Gastroesophageal sphincter (tissue), 4 donors: ENCODE data around the gene AKR1B1. TPM values are rescaled to one million over a fixed set of nuclear protein-coding genes. Genes with fewer than 3 reads are reported as not detected.

Experiments used
- ATAC-seq: fragments of 150-250 bp; one replicate; pipeline ENCODE4 v1.9.1; 2016; ENCODE audit warnings: mild to moderate bottlenecking, moderate library complexity
- H3K27ac ChIP-seq, 4 donors: fragments of 200-600 bp; sonication (generic) in 3 of 4; 1 replicate in 3 of 4; 2 replicates in 1 of 4; pipeline ENCODE4 v1.5.1; 2016 to 2019
- H3K27me3 ChIP-seq: fragments of 200-600 bp; sonication (generic); one replicate; pipeline ENCODE4 v1.5.1; 2019
- H3K36me3 ChIP-seq, 2 donors: fragments of 200-600 bp; sonication (generic); one replicate each; pipeline ENCODE4 v1.5.1; 2019; ENCODE audit warnings: control low read depth in 1 of 2
- H3K4me1 ChIP-seq, 3 donors: fragments of 200-600 bp; sonication (generic); 1 replicate in 2 of 3; 2 replicates in 1 of 3; pipeline ENCODE4 v1.5.1; 2016 to 2019; ENCODE audit warnings: control low read depth in 2 of 3
- H3K4me3 ChIP-seq, 2 donors: fragments of 200-600 bp; sonication (generic); one replicate each; pipeline ENCODE4 v1.5.1; 2019; ENCODE audit warnings: mild to moderate bottlenecking in 1 of 2, moderate library complexity in 1 of 2
- H3K9me3 ChIP-seq, 3 donors: fragments of 200-600 bp; sonication (generic); one replicate each; pipeline ENCODE4 v1.5.1; 2017 to 2019; ENCODE audit warnings: control low read depth in 2 of 3
- EP300 ChIP-seq: sonication (generic); formaldehyde crosslinking; IDR thresholded peaks from one replicate; pipeline ENCODE4 v1.6.1; 2017; ENCODE audit warnings: antibody characterized with exemption, mild to moderate bottlenecking
- POLR2A ChIP-seq, 2 donors: fragments of 450-650 bp; IDR thresholded peaks; one replicate each; pipeline ENCODE4 v1.6.1; 2017; ENCODE audit warnings: antibody characterized with exemption in 2 of 2, mild to moderate bottlenecking in 2 of 2, moderate library complexity in 1 of 2
- POLR2AphosphoS5 ChIP-seq: sonication (generic); formaldehyde crosslinking; IDR thresholded peaks from one replicate; pipeline ENCODE4 v1.6.1; 2017; ENCODE audit warnings: antibody characterized with exemption
- WGBS, 2 donors: methylation state at CpG; one replicate each; pipeline ENCODE4 v1.1.5; 2018; ENCODE audit warnings: low coverage in 1 of 2; 5-methylcytosine and 5-hydroxymethylcytosine counted together
- total RNA-seq, 4 donors: library from RNA; depleted of rRNA; stranded (reverse); fragments of >200 nt; gene quantifications; one replicate each; pipeline ENCODE4 v1.1.0, GENCODE V29; 2016
- TF ChIP-seq, protein P1 (sequence below), 4 experiments: fragments of 200-600 bp in 2 of 4; fragments of 450-650 bp in 2 of 4; sonication (generic) in 1 of 4; IDR thresholded peaks; one replicate each; pipeline ENCODE4 v1.5.1; 2017 to 2019; ENCODE audit warnings: antibody characterized with exemption in 4 of 4, mild to moderate bottlenecking in 2 of 4, moderate library complexity in 2 of 4

The AKR1B1 gene
- total RNA-seq, 4 donors from 2014 or later, result 34.1 to 55.2 (median 41.1) TPM

DNA sequence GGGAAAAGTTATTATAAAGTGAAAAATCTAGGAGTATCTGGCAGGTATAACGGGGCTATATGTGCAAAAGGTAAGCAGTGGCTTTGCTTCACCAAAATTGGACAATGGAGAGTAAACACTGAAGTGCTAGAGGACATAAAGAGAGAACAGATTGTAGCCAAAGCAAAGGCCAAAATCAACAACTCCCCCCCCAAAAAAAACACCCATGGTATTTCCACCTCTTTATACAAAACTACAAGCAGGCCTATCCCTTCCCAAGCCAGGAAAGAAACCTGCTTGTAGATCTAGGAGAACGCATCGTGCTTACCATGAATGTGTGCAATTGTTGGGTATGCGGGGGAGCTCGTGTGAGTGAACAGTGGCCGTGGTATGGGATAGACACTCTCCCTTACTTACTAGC is 9.2 kb upstream of the AKR1B1 start:
- no peak for ATAC-seq
- Histone ChIP-seq H3K27ac (no peak overlapping the region), H3K9me3 (peaks cover 0 to 13% (median 0%) of the 10 kb centered on the region in 3 donors), H3K27me3 (no peaks in the 10 kb centered on the region), H3K36me3 (no peaks in the 10 kb centered on the region), H3K4me1 (no peaks in the 10 kb centered on the region), H3K4me3 (no peak overlapping the region)
- TF ChIP-seq EP300 (no peak), POLR2AphosphoS5 (no peak), POLR2A (IDR thresholded peaks at IDR 0.05) (no peak)
- TF ChIP-seq, protein P1, sequence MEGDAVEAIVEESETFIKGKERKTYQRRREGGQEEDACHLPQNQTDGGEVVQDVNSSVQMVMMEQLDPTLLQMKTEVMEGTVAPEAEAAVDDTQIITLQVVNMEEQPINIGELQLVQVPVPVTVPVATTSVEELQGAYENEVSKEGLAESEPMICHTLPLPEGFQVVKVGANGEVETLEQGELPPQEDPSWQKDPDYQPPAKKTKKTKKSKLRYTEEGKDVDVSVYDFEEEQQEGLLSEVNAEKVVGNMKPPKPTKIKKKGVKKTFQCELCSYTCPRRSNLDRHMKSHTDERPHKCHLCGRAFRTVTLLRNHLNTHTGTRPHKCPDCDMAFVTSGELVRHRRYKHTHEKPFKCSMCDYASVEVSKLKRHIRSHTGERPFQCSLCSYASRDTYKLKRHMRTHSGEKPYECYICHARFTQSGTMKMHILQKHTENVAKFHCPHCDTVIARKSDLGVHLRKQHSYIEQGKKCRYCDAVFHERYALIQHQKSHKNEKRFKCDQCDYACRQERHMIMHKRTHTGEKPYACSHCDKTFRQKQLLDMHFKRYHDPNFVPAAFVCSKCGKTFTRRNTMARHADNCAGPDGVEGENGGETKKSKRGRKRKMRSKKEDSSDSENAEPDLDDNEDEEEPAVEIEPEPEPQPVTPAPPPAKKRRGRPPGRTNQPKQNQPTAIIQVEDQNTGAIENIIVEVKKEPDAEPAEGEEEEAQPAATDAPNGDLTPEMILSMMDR (IDR thresholded peaks at IDR 0.05), result no peak
- 90 to 91% methylated on average over 3 to 5 of the region's 6 CpGs for WGBS, 2 donors

DNA sequence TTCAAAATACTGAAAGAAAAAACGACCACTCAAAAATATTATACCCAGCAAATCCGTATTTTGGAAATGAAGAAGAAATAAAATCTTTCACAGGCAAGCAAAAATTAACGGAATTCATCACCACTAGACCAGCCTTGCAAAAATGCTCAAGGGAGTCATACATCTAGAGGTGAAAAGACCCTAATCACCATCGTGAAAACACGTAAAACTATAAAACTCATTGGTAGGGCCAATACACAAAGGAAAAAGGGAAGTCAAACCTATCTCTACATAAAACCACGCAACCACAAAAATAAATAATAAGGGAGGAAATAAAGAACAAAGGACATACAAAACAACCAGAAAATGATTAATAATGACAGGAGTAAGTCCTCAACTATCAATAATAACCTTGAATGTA is 6.6 kb upstream of the AKR1B1 start:
- no peak overlapping the region for H3K27ac ChIP-seq
- TF ChIP-seq POLR2A (IDR thresholded peaks at IDR 0.05), result no peak
- TF ChIP-seq, protein P1 (IDR thresholded peaks at IDR 0.05), result no peak
- TF ChIP-seq EP300, result no peak
- TF ChIP-seq POLR2AphosphoS5, result no peak
- H3K4me1 ChIP-seq, result no peaks in the 10 kb centered on the region
- H3K36me3 ChIP-seq, result no peaks in the 10 kb centered on the region
- H3K4me3 ChIP-seq, result no peak overlapping the region
- H3K27me3 ChIP-seq, result no peaks in the 10 kb centered on the region
- WGBS, 2 donors, result 69 to 91% methylated on average over 6 of the region's 6 CpGs
- H3K9me3 ChIP-seq, result peaks cover 0 to 13% (median 0%) of the 10 kb centered on the region in 3 donors
- no peak for ATAC-seq

DNA sequence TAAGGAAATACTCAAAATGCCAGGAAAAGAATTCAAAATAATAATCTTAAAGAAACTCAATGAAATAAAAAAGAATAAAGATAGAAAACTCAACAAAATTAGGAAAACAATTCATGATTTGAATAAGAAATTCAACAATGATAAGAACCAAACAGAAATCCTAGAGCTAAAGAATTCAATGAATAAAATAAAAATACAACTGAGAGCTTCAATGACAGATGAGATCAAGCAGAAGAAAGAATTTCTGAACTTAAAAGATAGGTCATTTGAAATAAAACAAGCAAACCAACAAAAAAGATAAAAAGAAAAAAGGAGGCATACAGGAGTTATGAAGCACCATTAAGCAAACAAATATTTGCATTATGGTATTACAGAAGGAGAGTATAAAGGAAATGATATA is 5.6 kb upstream of the AKR1B1 start:
- Histone ChIP-seq H3K4me1 (peaks cover 0 to 6% (median 0%) of the 10 kb centered on the region in 3 donors), H3K27me3 (no peaks in the 10 kb centered on the region), H3K27ac (no peak overlapping the region), H3K36me3 (no peaks in the 10 kb centered on the region), H3K4me3 (no peak overlapping the region), H3K9me3 (peaks cover 0 to 13% (median 0%) of the 10 kb centered on the region in 3 donors)
- ATAC-seq, result no peak
- TF ChIP-seq POLR2A (IDR thresholded peaks at IDR 0.05) (no peak), EP300 (no peak), POLR2AphosphoS5 (no peak)
- TF ChIP-seq, protein P1 (IDR thresholded peaks at IDR 0.05), result no peak

DNA sequence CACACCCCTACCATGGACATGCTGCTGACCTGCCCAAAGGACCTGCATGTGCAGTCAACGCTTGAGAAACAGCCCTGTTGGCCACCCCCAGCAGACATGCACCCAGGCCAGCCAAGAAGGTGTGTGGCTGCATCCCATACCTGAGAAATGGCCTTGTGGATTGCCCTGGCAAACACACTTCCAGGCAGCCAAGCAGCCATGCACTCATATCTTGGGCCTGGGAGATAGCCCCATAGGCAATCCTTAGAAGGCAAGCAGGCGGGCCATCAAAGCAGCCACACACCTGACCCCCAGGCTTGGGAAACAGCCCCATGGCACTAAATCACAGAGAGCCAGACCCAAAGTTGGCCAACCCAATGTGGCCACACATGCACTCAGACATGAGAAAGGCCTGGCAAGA is 4.9 kb upstream of the AKR1B1 start:
- H3K4me1 ChIP-seq, result peaks cover 0 to 8% (median 0%) of the 10 kb centered on the region in 3 donors
- no peak for ATAC-seq
- H3K9me3 ChIP-seq, result peaks cover 0 to 13% (median 0%) of the 10 kb centered on the region in 3 donors
- H3K36me3 ChIP-seq, result no peaks in the 10 kb centered on the region
- H3K4me3 ChIP-seq, result no peak overlapping the region
- no peak overlapping the region for H3K27ac ChIP-seq
- no peaks in the 10 kb centered on the region for H3K27me3 ChIP-seq
- TF ChIP-seq POLR2A (IDR thresholded peaks at IDR 0.05), result no peak
- TF ChIP-seq, protein P1 (IDR thresholded peaks at IDR 0.05), result no peak
- no peak for TF ChIP-seq EP300
- no peak for TF ChIP-seq POLR2AphosphoS5
- no CpG with 5 or more reads among the region's 2 CpGs for WGBS, 2 donors

DNA sequence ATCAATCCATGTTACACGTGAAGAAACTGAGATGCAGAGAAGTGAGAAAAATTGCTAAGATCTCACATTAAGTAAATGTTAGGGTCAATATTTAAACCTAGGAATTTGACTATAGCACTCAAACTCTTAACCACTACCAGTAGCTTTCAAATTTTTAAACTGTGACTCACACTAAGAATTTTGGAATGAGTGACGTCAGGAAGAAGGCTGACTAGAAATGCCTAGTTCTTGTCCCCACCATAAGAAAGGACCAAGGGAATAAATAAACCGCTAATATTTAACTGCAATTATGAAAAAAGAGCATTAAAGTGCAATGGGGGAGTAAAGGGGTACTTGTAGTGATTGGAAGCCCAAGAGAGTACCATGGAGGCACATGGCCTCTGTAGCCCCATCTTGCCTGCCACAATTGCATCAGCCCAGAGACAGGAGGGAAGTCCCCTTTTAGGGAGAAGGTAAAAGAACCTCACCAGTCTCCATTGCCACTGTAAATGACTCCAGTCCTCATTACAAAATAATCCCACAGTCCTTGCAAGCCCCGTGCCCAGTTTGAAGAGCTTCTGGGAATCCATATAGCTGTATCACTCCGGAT is 3.5 kb upstream of the AKR1B1 start:
- H3K4me1 ChIP-seq, result peaks cover 0 to 17% (median 0%) of the 10 kb centered on the region in 3 donors
- H3K27ac ChIP-seq, result no peak overlapping the region
- H3K4me3 ChIP-seq, result no peak overlapping the region
- ATAC-seq, result no peak
- TF ChIP-seq POLR2A (IDR thresholded peaks at IDR 0.05), result no peak
- TF ChIP-seq, protein P1 (IDR thresholded peaks at IDR 0.05), result no peak
- no peak for TF ChIP-seq EP300
- no peak for TF ChIP-seq POLR2AphosphoS5
- H3K27me3 ChIP-seq, result no peaks in the 10 kb centered on the region
- no peaks in the 10 kb centered on the region for H3K36me3 ChIP-seq
- 68 to 87% methylated on average over 3 to 4 of the region's 5 CpGs for WGBS, 2 donors
- H3K9me3 ChIP-seq, result peaks cover 0 to 13% (median 0%) of the 10 kb centered on the region in 3 donors
